Fibroblast of peridontal ligament (primary cell): Measurements from ENCODE around the gene ERMAP.
A peak's percentile ranks its signal among the peaks of the same experiment; 100 is the strongest.
"Not testable (repeated sequence)": the region's sequence is repeated elsewhere in the genome, so short reads cannot be mapped to it uniquely, and the experiment has no call there.

Experiments used
- DNase-seq: peaks from one replicate; pipeline ENCODE4 v3.0.0-alpha.2; 2010; ENCODE audit errors: extremely low read depth

The ERMAP gene

DNA sequence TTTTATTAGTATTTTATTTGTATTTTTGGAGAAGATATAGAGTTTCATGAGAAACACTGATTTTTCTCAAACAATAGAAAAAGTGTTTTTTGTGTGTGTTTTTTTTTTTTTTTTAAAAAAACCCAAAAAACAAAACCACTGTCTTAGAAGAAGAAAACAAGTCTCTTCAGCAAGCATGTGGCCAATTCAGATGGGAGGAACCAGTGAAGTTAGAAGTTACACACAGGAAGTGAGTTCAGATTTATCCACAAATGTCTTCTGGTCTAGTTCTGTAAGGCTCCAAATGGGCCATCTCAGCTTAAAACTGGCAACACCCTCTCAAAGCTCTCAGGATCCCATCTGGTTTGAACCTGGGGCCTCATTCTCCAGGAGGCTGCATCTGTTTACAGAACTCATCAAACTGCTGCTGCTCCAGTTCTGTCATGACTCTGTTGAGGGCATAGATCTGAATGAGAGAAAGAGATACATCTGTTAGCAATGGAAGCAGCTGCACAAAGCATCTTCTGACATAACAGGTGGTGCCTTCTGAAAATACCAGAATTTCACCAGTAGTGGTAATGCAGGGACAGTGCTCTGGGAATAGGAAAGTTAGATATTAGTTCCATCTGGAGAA, 9.8 kb upstream of the ERMAP start:
- DNase-seq: no peak

DNA sequence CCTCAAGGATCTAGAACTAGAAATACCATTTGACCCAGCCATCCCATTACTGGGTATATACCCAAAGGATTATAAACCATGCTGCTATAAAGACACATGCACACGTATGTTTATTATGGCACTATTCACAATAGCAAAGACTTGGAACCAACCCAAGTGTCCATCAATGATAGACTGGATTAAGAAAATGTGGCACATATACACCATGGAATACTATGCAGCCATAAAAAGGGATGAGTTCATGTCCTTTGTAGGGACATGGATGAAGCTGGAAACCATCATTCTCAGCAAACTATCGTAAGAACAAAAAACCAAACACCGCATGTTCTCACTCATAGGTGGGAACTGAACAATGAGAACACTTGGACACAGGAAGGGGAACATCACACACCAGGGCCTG, 2.1 kb upstream of the ERMAP start:
- DNase-seq: not testable (repeated sequence)

DNA sequence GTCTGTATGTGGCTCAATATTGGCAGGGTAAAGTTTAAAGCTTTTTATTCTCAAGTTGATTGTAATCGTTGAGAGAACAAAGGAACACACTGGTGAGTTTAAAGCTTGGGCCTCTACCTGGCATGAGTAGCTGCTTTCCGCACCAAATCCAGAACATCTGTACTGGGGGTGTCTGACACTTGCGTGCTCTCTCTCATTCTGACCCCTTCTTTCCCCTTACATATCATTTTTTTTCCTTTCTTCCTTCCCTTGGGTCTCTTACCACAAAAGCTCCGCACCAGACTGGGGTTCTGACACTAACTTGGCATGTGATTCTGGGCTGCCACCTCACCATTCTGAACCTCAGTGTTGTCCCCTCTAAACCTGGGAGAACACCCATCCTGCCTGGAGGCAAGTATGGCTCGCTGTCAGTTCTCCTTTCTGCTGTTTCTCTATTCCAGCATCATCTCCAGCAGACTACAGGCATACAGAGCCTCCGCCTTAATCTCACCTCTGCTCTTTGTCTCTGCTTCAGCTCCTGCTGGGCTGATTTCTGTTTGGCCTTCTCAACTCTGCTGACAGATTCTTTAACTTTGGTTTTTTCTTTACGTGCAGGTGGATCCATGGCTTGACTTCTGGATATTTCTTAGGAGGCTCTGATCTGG, 859 bp upstream of the ERMAP start:
- peak; percentile 24 for DNase-seq

DNA sequence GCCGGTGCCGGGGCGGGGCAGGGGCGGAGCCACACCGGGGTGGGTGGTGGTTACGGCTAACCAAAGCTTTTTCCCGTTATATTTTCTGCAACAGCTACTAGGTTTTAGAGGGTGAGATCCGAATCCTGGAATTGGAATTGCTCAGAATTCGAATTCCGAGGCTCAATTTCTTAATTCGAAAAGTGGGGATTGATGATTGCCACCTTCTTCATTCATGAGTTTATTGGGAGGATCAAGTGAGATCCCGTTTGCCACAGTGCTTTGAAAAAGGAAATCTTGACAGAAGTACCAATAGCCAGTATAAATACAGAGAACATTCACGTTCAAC, 482 bp downstream of the ERMAP start:
- DNase-seq: no peak

DNA sequence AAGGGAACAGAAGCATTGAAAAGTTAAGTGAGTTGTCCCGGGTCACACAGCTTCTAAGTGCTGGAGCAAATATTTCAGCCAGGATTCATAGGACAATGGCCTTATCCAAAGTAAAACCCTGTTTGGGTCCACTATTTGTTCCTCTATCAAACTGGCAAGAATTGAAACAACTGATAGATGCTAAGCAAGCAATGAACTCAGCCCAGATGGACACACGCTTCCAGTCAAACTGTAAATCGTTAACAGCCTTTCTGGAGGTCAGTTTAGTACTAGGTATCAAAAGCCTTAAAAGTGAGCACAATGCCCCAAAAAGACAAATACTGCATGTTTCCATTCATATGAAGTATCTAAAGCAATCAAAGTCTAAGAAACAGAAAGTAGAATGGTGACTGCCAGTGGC, 1.1 kb downstream of the ERMAP start:
- no peak for DNase-seq

DNA sequence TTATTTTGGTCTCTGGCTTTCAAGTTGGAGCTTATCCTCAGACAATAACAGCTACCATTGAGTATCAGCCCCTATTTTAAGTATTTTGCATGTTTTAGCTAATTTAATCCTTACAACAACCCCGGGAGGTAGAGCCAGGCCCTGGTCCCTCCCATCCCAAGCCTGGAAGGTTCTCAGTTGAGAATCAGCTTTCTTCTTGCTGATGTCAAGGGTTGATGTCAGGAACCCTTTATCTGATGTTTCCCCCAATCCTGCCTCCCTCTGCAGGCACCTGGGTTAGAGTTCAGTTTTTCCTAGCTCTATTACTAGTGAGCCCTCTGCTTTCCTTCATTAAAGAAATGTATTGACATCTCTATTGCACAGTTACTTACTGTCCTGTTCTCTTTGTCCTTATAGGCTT, 3.9 kb downstream of the ERMAP start:
- DNase-seq: no peak

DNA sequence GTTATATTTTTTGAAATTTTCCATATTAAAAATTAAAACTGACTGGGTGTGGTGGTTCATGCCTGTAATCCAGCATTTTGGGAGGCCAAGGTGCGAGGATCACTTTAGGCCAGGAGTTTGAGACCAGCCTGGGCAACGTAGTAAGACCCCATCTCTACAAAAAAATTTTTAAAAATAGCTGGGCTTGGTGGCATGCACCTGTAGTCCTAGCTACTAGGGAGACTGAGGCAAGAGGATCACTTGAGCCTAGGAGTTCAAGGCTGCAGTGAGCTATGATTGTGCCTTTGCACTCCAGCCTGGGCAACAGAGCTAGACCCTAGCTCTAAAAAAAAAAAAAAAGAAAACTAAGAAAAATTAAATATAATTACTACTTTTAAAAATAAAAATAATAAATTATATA, 4.8 kb downstream of the ERMAP start:
- no peak for DNase-seq

DNA sequence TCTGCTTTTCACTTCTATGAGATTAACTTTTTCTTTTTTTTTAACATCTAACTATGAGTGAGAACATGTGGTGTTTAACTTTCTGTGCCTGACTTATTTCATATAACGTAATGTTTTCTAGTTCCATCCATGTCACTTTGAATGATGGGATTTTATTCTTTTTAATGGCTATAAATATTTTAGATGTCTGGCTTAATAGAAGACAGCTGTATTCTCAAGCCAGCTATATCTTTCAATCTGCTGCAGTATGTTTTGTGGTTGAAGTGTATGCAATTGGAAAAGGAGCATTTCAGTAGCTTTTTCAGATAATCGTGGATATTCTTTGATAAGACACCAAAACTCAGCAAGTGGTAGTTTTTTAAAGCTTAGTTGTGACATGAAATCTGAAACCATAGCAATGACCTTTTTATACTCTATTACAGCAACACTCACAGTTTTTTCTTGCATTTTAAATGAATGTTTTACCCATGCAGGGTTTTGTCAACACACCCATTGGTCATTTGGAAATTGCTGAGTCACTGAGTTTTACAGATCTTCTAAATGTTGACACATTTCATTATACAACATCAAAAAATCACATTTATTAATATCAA, 6.0 kb downstream of the ERMAP start:
- DNase-seq: peak; percentile 67

DNA sequence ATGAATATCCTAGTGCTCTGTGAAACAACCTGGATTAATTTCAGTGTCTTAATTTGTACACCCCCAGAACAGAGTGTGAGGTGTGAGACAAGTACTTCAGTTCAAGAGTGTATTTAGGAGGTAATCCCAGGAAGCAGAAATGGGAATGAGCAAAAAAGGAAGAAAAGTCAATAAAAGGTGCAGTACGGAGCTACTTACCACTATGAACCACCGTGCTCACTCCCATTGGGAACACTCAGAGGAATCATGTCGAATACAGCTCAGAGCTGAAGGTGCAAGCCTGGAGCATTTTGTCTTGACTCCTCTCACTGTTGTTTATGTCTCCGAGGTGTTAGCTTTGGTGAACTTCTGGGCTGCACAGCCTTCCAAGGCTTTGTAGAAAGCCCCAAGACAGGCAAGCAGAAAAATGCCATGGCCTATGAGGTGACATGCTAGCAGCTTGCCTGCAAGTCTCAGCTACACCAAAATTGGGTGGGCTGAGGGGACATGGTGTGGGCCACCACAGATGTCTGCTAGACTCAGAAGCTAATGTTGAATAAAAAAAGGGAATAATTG, 7.6 kb downstream of the ERMAP start:
- no peak for DNase-seq

DNA sequence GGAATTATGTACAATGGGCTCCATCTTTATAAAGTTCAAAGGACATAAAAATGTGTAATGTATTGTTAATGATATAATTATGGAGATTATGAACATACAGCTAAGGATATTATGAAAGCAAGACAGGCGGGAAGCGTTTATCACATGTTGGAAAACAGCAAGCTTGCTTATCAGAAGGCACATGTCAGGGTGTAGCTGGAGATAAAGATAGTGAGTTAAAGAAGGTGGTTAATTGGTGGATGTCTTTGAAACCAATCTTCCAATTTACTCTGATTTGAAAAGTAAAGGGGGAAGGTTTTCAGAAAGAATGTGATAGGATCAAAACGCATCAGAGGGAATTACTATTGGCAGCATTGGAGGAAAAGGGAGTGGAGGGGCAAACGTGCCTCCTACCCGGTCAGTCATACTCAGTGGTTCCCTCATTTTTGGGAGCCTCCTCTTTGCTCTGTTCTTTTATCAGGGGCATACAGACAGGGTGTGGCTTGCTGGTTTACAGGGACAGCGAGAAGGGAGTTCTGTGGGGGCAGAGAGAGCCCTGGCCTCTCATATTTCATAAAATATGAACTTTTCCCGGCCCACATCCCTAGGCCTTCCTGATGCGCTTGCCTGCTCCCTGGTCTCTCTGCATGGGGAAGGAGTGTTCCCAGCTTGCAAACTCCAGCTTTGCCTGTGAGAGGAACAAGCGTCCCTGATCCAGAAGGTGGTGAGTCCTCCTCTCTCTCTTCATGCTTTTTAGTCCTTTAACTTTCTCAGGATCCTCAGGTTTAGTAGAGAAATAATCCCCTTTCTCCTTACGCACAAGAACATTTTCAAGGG, 8.3 kb downstream of the ERMAP start:
- DNase-seq: no peak

DNA sequence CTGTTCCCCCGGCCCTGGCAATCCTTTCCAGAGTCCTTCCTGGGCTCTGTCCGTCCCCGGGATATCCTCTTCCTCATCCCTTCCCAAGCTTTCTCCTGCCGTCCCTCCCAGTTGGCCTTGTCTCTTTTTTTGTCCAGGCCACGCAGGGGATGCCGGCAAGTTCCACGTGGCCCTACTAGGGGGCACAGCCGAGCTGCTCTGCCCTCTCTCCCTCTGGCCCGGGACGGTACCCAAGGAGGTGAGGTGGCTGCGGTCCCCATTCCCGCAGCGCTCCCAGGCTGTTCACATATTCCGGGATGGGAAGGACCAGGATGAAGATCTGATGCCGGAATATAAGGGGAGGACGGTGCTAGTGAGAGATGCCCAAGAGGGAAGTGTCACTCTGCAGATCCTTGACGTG, 13.7 kb downstream of the ERMAP start:
- DNase-seq: no peak

DNA sequence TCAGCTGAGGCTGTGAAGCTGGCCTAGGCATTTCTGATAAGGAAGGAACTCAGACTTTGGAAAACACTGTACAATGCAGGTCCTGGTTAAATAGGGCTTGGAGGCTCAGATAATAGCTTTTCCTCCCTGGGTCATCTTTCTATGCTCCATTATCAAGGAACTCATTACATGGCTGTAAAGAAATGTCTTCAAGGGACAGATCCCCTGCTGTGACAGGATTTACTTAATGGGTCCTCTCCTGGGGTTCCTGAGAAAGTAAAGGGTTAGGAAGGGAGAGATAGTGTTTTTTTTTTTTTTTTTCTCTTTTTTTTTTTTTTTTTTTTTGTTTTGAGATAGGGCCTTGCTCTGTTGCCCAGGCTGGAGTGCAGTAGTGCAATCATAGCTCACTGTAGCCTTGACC, 14.4 kb downstream of the ERMAP start:
- no peak for DNase-seq

DNA sequence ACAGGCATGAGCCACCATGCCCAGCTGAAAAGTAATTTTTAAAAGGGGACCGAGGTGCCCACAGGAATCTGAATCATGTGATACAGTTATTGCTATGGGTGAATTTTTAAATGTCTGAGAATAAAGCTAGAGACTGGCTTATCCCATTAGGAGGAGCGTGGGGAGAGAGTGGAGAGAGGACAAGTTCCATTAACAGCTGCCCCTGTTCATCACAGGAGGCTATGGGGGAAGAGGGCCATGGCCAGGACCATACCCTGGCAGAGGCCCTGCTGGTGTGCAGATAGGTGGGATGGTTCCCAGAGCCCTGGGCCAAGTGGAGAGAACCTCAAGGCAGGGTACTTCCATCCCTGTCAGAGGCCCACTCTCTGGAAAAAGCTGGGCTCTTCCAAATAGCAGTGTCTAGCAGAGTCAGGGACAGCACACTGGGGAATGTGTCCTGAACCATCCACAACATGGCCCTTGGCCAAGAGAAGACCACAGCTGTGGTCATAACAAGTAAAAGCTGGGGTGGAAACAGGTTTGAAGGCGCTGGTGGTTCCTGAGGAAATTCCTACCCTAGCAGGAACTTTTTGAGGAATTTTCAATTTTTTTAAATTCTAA, 15.8 kb downstream of the ERMAP start:
- DNase-seq: no peak

DNA sequence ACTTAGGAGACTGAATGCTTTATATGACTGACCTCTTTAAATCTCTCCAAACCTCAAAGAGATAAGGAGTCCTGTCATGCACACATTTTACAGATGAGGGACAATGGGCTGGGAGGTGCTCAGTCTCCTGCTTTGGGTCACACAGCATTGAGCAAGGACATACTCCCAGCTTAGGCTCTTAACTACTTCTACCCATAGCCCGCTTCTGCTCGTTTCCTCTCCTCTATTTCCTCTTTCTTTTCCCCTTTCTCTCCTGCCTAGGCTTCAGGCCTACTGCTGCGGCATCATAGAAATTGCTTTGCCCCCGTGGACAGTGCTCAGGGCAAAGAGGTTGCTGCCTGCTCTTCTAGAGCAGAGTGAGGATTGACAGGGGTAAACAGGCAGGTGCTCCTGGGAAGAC, 17.1 kb downstream of the ERMAP start:
- DNase-seq: no peak

DNA sequence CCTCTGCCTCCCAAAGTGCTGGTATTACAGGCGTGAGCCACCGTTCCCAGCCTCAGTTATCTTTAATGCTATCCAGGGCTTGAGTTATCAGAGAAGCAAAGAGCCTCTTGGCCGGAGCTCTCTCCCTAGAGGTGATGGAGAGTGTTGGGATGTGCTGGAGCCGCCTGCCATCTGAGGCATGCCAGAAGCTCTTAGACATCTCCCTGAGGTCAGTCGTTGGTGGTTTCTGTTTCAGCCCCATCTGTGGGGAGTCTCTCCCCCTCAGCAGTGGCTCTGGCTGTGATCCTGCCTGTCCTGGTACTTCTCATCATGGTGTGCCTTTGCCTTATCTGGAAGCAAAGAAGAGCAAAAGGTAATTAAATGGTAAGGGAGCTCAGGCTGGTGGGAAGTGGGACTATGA, 17.9 kb downstream of the ERMAP start:
- no peak for DNase-seq

DNA sequence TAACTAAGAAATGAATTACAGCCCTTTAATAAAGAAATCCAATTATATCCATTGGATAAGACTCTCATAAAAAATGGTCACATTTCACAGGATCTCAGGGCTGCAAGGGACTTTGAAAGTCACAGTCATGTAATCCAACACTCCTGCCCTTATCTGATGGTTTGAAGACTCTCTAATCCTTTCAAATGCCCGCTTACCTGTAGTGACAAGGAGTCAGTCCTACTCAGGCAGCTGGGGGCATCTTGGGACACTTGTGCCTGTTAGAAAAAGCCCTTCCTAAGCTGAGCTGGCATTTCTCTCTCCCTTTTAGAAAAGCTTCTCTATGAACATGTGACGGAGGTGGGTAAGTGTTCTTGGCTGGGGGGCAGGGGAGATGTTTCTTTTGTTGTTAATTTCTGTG, 18.5 kb downstream of the ERMAP start:
- DNase-seq: no peak

DNA sequence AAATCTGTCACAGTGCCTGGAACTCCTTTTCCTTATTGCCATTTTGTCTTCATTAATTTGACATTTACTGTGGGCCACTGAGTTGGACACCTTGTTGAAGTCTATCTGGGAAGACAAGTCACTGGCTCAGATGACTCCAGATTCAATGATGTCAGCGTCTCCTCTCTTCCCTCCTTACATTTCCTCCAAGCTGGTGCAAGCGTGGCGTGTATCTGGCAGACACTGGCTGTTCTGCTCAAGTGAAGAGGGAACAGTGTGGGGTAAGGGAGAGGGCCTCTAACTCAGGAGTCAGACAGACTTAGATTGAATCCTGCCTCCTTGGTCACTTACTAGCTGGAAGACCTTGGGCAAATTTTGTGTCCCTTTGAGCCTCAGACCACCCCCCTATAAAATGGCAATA, 20.8 kb downstream of the ERMAP start:
- no peak for DNase-seq

DNA sequence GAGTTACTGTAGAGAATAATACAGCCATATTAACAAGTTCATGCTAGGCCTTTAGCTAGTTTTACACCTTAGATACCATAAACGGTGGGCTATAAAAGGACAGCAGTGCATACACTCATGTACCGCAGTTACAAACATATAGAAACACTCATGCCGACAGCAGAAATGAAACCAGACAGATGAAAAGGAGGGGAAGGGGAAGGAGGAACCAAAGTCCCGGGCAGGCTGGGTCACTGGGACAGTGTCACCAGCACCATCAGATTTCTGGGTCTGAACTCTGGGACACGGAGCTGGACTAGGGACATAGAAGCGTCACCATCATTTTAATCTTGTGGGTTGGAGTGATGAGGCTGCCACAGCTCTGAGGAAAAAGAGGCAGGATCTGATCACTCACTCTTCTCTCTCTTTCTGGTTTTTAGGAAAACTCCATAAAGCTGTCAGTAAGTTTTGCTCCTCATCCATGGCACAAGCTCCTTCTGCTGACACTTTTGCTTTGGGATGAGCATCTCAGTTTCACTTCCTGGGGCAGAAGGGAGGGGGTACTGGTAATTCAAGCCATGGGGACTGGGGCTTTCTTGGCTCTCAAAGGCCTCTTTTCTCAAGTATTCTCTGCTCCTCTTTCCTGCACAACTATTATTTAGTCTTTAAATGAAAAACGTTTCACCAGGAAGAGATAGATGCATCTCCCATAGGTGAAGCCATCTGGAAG, 21.7 kb downstream of the ERMAP start:
- DNase-seq: no peak

DNA sequence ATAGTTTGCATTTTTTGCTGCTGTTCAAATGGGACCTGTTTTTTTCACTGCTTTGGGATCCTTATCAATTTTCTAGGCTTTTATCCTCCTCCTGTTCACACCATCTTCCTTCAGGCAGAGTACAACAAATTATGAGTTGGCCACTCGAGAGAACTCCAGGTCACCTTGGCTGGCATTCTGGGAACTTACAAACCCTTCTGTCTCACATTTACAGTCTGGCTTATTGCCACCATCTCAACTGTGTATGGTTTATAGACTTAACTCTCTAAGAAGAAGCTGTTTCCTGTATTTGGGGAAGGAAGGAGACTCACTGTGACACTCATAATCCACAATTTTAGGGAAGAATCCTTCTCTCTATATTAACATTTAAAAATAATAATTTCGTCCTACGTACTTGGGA, 24.1 kb downstream of the ERMAP start:
- DNase-seq: no peak

DNA sequence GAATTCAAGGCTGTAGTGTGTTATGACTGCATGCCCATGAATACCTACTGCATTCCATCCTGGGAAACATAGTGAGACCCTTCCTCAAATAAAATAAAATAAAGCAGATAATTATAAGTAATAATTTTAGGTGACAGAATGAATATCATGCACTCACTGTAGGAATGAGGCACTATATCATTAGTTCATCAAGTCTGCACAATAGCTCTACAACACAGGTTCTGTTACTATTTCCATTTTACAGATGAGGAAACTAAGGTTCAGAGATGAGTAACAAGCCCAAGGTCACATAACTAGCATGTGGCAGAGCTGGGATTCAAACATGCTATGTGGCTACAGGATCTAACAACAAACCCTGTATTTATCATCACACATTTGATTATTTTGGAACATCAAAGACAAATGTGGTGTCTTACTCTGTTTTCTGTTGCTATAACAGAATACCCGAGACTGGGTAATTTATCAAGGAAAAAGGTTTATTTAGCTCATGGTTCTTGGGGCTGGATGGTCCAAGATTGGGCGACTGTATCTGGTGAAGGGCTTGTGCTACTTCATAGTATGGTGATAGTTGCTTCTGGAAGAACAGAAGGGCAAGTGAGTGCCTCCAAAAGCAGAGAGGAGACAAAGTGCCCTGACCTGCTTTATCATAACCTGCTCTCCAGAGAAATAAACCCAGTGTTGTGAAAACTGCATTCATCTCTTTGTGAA, 24.7 kb downstream of the ERMAP start:
- DNase-seq: no peak

DNA sequence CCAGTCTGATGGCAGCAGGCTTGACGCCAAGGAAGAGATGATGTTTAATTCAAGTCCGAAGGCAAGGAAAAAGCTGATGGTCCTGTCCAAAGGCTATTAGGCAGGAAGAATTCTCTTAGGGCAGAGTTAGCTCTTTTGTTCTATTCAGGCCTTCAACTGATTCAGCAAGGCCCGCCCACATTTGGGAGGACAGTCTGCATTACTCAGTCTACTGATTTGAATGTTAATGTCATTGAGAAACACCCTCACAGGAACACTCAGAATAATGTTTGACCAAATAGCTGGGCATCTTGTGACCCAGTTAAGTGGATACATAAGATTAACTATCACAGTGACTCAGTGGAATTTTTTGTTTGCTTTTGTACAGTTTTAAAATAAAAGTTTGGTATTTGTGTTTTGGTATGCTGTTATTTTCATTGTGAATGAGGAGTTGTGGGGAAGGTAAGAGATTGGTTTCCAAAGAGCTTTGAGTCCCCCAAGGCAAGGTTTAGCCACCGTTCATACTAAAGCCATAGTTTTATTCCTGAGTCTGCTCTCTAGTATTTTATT, 27.7 kb downstream of the ERMAP start:
- DNase-seq: peak; percentile 19
